ENCODE data around the gene ANTKMT. TPM values are rescaled to one million over a fixed set of nuclear protein-coding genes. Genes with fewer than 3 reads are reported as not detected.
"Not testable (repeated sequence)": the region's sequence is repeated elsewhere in the genome, so short reads cannot be mapped to it uniquely, and the experiment has no call there.

The ANTKMT gene
- total RNA-seq, 6 donors from 2014 or later: 38.7 to 69.7 (median 55.7) TPM

DNA sequence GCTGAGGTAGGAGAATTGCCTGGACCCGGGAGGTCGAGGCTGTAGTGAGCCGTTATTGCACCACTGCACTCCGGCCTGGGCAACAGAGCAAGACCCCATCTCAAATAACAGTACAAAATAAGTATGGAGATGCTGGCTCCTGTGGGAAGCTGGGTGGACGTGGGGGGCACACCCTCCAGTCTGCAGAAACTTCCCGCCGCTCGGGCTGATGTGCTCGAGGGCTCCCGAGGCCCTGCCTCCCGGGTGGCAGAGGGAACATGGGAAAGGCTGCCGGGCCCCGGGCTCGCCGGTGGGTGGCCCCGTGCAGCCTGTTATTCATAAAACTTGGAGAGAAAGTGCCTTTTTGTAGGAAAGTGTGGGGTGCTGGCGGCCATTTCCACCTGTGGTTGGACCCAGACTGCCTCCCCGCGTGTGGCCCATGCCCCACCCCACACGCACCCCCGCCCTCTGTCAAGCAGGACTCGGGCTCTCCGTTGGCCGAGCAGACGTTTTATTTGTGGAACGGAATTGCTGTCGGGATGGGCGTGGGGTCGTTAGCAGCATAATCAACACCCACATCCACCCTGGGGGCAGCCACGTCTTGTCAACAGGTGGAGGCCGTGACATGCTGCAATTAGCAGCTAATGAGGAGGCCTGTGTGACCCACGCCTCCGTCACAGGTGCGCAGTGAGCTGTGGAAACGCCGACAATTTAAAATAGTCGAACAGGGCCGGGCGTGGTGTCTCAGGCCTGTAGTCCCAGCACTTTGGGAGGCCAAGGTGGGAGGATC, 27.2 kb downstream of the ANTKMT start:
- no peak overlapping the region for H3K4me3 ChIP-seq
- no peaks in the 10 kb centered on the region for H3K4me1 ChIP-seq
- DNase-seq (peak in 1 of 2 donors; percentile 70), ATAC-seq (ENCODE audit: low FRiP score in 2 of 2) (no peak)
- no peaks in the 10 kb centered on the region for H3K9me3 ChIP-seq
- no peaks in the 10 kb centered on the region for H3K27me3 ChIP-seq
- no peak overlapping the region for H3K27ac ChIP-seq
- no peaks in the 10 kb centered on the region for H3K36me3 ChIP-seq
- no peak for TF ChIP-seq POLR2AphosphoS5 (IDR thresholded peaks at IDR 0.05)
- TF ChIP-seq, protein P1, sequence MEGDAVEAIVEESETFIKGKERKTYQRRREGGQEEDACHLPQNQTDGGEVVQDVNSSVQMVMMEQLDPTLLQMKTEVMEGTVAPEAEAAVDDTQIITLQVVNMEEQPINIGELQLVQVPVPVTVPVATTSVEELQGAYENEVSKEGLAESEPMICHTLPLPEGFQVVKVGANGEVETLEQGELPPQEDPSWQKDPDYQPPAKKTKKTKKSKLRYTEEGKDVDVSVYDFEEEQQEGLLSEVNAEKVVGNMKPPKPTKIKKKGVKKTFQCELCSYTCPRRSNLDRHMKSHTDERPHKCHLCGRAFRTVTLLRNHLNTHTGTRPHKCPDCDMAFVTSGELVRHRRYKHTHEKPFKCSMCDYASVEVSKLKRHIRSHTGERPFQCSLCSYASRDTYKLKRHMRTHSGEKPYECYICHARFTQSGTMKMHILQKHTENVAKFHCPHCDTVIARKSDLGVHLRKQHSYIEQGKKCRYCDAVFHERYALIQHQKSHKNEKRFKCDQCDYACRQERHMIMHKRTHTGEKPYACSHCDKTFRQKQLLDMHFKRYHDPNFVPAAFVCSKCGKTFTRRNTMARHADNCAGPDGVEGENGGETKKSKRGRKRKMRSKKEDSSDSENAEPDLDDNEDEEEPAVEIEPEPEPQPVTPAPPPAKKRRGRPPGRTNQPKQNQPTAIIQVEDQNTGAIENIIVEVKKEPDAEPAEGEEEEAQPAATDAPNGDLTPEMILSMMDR (IDR thresholded peaks at IDR 0.05): no peak
- TF ChIP-seq POLR2A (IDR thresholded peaks at IDR 0.05): no peak
- 78 to 87% methylated on average over 18 to 37 of the region's 39 CpGs for WGBS, 2 donors

DNA sequence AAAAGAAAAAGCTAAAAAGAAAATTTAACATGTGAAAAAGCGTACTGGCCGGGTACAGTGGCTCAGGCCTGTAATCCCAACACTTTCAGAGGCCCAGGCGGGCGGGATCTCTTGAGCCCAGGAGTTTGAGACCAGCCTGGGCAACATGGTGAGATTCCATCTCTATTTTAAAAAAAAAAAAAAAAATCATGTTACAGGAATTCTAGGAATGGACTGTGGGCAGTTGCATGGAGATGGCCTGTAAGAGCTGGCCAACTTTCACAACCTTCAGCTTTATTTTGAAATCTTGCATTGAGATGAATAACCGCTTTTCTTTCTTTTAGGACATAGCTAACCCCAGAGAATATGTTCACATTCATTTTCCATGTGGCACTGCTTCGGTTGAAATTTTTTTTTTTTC, 28.1 kb downstream of the ANTKMT start:
- DNase-seq (no peak), ATAC-seq (ENCODE audit: low FRiP score in 2 of 2) (no peak)
- Histone ChIP-seq H3K4me1 (no peaks in the 10 kb centered on the region), H3K36me3 (no peaks in the 10 kb centered on the region), H3K27ac (no peak overlapping the region), H3K4me3 (no peak overlapping the region), H3K27me3 (no peaks in the 10 kb centered on the region), H3K9me3 (no peaks in the 10 kb centered on the region)
- 65 to 87% methylated on average over 6 of the region's 6 CpGs for WGBS, 2 donors
- TF ChIP-seq POLR2AphosphoS5 (IDR thresholded peaks at IDR 0.05): no peak
- no peak for TF ChIP-seq POLR2A (IDR thresholded peaks at IDR 0.05)
- TF ChIP-seq, protein P1 (IDR thresholded peaks at IDR 0.05): no peak
- no peak for TF ChIP-seq EP300 (IDR thresholded peaks at IDR 0.05)

DNA sequence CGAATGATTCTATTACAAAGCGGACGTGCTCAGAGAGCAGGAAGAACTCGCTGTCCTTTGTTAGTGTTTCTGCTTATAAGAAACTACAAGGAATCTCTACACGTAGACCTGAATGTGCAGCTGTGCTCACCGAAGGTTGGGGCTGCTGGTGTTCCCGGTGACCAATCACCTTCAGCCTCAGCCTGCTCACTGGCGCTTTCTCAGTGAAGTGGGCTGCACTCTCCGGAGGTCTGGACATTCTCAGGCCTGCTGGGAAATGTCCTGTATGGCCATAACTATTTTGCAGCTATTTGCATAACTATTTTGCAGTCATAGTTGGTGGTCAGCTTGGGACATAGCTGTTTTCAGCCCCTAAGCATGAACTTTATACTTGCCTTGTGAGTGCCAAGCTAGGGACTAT, 29.5 kb downstream of the ANTKMT start:
- 61 to 72% methylated on average over 9 of the region's 9 CpGs for WGBS, 2 donors
- H3K27ac ChIP-seq: no peak overlapping the region
- no peaks in the 10 kb centered on the region for H3K27me3 ChIP-seq

DNA sequence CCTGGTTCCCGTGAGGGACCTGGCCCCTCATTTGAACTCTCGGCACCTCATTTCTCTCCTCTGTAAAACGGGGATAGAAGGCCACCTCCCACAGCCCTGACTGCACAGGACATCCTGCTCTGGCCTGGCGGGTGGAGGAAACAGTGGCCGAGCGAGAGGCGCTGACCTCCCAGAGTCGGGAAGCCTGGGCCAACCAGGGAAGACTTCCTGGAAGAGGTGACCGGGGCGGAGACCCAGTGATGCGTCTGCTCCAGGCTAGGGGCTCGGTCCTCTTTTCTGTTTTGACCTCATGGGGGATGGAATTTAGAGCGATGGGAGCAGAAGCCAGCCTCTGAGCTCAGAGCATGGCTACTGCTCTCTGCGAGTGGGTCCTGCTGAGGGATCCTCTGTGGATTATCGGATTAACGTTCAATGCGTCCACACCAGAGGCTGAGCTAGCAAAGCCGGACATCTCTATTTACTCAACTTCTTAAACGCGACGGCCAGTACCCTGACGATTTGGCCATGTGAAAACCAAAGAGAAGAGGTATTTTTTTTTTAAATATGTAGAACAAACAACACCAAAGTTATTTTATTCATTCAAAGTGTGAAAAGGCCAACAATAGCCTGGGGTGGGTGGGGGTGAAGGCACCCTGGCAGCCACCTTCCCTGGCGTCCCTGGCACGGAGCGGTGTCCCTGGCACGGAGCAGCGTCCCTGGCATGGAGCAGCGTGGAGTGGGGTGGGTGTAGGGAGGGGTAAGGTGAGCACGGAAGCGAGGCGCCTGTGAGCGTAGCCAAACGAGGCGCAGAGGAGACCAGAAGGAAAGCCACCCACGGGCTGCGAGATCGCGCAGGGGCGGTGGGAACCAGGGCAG, 30.4 kb downstream of the ANTKMT start:
- H3K27ac ChIP-seq: no peak overlapping the region
- H3K9me3 ChIP-seq: no peaks in the 10 kb centered on the region
- peak in 1 of 2 donors; percentile 75 for DNase-seq
- TF ChIP-seq POLR2AphosphoS5 (IDR thresholded peaks at IDR 0.05) (no peak), EP300 (IDR thresholded peaks at IDR 0.05) (no peak), POLR2A (IDR thresholded peaks at IDR 0.05) (no peak)
- 58 to 59% methylated on average over 27 to 39 of the region's 39 CpGs for WGBS, 2 donors
- H3K36me3 ChIP-seq: no peaks in the 10 kb centered on the region
- ATAC-seq (ENCODE audit: low FRiP score in 2 of 2): peak in 1 of 2 donors; percentile 52
- H3K27me3 ChIP-seq: no peaks in the 10 kb centered on the region
- H3K4me3 ChIP-seq: peak overlapping the region in 1 of 4 donors; percentile 20
- peaks cover 0 to 4% (median 0%) of the 10 kb centered on the region in 4 donors for H3K4me1 ChIP-seq

More for the DNA sequence above, 29.5 kb downstream of the ANTKMT start:
- Histone ChIP-seq H3K4me1 (peaks cover 0 to 4% (median 0%) of the 10 kb centered on the region in 4 donors), H3K36me3 (no peaks in the 10 kb centered on the region), H3K4me3 (no peak overlapping the region), H3K9me3 (no peaks in the 10 kb centered on the region)
- TF ChIP-seq POLR2A (IDR thresholded peaks at IDR 0.05) (no peak), EP300 (IDR thresholded peaks at IDR 0.05) (no peak)
- no peak for ATAC-seq (ENCODE audit: low FRiP score in 2 of 2)
- no peak for DNase-seq

DNA sequence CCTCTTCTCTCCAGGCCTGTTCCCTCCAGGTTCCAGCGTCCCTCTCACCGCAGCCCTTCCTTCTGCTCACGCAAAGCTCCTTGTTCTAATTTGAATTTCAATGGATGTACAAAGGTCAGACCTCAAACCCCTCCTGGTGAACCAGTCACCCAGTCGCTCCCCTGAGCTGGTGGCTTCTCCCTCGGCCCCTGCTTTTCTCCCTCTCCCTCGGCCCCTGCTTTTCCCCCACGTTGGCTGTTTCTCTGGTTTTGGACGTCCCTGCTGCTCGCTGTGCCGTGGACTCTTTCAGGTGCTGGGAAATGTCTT, 31.0 kb downstream of the ANTKMT start:
- ATAC-seq (ENCODE audit: low FRiP score in 2 of 2): no peak
- no peak for DNase-seq
- H3K4me3 ChIP-seq: peak overlapping the region in 1 of 4 donors; percentile 20
- H3K36me3 ChIP-seq: no peaks in the 10 kb centered on the region
- H3K27me3 ChIP-seq: no peaks in the 10 kb centered on the region
- peaks cover 0 to 4% (median 0%) of the 10 kb centered on the region in 4 donors for H3K4me1 ChIP-seq
- H3K9me3 ChIP-seq: no peaks in the 10 kb centered on the region
- no peak for TF ChIP-seq POLR2AphosphoS5 (IDR thresholded peaks at IDR 0.05)
- TF ChIP-seq POLR2A (IDR thresholded peaks at IDR 0.05): no peak
- TF ChIP-seq EP300 (IDR thresholded peaks at IDR 0.05): no peak
- TF ChIP-seq, protein P1 (IDR thresholded peaks at IDR 0.05): no peak
- 40 to 50% methylated on average over 10 of the region's 10 CpGs for WGBS, 2 donors
- H3K27ac ChIP-seq: no peak overlapping the region

DNA sequence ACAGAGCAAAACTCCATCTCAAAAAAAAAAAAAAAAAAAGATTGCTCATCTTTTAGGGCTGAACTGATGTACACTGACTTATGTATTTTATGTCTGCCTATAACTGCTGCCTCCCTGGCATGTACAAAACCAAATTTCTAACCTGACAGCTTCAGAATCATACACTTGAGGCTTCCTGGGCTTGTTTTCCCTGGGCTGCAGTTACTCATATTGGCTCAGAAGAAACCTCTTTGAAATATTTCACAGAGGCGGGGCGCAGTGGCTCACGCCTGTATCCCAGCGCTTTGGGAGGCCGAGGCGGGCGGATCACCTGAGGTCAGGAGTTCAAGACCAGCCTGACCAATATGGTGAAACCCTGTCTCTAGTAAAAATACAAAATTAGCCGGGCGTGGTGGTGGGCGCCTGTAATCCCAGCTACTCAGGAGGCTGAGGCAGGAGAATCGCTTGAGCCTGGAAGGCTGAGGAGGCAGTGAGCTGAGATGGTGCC, 33.2 kb downstream of the ANTKMT start:
- H3K9me3 ChIP-seq; H3K4me1 ChIP-seq; H3K4me3 ChIP-seq; H3K36me3 ChIP-seq; H3K27me3 ChIP-seq; DNase-seq; H3K27ac ChIP-seq; ATAC-seq (ENCODE audit: low FRiP score in 2 of 2): not testable (repeated sequence)
- WGBS, 2 donors: 87 to 91% methylated on average over 11 of the region's 11 CpGs
